ENCODE measurements around the gene PDZD2.
"Not testable (repeated sequence)": the region's sequence is repeated elsewhere in the genome, so short reads cannot be mapped to it uniquely, and the experiment has no call there.

PDZD2 gene

DNA sequence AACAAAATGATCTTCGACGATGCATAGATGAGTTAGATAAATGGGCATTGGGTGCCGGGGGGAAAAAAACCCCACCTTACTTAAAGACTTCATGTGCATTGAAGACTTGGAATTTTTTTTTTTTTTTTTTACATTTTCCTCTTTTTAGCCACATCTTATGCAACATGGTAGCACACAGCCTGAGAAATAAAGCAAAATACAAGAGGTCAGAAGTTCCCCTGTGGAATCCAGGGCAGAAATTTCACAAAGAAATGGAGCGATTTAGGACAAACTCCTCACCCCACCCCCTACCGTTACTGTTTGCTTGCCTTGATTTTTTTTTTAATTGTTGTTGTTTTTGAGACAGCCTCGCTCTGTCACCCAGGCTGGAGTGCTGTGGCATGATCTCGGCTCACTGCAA, 382.0 kb downstream of the PDZD2 start:
- no peak for DNase-seq

DNA sequence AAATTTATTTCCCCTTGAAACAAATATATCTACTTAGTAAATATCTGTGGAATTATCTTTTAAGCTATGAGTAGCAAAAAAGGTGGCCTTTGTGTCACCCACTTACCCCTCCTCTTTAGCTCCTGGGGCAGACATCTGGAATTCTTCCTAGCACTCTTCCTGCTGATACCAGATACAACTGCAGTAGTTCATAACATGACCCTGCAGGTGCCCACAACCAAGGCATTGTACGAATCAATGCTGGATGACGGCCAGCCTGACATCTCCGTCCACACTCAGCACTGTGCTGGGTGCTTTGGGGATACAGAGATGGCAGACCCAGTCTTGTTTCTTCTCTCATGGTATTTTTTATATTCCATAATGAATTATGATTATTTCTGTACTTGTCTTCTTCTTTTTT, 382.8 kb downstream of the PDZD2 start:
- no peak for DNase-seq

DNA sequence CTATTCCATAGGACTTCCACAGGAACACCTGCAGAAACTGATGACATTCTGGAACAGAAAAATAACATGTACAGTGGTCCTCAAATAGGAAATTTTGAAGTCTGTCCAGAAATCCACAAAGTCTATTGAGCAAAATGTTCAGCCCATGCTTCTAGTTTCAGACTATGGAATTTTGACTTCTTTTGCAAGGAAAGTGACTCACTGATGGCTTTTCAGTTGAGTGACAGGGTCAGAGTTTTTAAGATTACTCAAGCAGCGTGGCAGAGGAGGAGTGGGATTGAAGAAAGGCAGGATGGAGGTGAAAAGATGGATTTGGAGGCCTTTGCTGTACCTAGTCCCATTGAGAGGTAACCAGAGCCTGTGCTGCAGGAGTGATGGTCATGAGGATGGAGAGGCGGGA, 383.7 kb downstream of the PDZD2 start:
- DNase-seq = no peak

GRCh38 chr5:32023816-32024215, 384.9 kb downstream of the PDZD2 start:
- DNase-seq = no peak

DNA sequence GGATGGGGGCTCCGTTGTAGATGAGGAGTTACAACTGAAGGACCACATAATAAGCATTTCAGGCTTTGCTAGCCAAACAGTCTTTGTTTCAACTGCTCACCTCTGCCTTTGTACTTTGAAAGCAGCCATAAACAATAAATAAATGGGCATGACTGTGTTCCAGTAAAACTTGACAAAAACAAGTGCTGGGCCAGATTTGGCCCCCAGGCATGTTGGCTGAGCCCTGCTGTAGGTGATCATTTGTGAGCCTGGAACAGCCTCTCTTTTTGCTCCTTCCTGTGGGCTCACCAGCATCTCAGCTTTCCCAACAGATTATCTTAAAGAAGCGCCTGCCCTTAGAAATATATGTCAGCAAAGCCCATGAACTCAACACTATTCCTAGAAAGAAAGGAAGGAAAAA, 385.8 kb downstream of the PDZD2 start:
- DNase-seq = no peak

DNA sequence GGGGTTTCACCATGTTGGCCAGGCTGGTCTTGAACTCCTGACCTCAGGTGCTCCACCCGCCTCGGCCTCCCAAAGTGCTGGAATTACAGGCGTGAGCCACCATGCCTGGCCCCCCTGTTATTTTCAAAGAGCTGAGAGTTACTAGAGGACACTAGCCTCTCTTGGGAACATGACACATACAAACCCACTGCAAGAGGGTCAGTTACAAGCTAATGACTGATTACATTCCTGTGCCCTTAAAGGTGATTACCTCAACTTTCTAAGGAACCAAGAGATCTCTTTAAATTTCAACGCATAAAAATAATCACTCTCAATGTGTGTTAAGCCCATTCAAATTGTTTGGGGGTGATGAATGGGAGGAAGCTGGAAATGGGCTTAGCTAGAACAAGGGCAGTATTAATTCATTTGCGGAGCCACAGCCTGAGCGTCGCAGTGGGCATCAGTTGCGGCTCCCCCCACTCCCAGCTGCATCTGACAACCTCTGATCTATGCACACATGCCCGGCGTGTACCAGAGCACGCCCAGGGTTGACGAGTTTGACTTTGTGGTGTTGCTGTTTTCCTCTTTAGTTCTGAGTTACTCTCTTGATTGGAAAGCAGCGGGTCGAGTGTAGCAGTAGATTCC, 388.3 kb downstream of the PDZD2 start:
- no peak for DNase-seq

DNA sequence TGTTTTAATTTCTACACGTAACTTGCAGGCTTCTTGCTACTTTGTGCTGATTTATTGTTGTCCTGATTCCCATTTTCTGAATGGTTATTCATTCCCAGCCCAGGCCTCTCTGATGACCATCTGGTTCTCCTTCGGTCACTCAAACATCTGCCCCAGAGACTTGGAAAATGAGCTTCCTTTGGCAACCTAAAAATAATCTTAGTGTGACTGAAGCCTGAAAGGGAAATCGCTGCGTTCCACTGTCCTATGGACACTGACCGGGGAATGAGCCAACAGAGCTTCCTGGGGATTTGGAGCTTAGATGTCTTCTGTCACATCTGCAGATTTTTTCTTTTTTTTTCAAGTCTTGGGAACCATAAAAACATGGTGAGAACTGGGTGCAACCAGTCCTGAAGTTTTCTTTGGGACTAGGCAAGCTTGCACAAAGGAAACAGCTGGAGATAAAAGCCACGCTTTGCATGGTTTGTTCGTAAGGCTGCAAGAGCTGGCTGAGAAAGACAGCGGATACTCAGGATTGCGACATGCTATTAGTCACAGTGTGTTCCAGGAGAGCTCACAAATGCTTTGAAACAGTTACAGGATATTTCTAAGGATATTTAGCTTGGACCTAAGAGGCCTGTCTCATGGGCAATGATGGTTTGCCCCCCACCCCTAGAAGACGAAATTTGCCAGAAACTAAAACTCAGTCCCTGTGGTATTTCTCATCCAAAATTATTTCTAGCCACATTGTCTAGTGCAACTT, 389.0 kb downstream of the PDZD2 start:
- peak; percentile 5 for DNase-seq

GRCh38 chr5:32029261-32029660, 390.3 kb downstream of the PDZD2 start:
- no peak for DNase-seq

DNA sequence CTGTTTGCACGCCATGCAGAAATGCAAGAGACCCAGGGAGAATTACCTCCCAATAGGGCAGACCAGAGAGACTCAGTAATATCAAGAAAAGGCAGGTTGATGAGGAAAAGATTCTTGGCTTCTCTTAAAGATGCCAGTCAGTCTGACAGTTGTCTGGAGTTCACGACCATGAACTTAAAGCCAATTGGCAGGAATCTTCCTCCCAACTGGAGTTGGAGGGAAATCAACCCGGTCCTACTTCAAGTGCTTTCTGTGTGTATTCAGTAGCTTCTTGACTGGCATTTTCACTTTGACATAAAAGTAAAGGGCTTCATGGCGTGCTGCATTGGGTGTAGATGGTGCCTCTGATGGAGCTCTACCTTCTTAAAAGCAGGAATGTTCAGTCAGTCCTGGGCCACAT, 390.9 kb downstream of the PDZD2 start:
- DNase-seq = no peak

GRCh38 chr5:32030222-32030621, 391.3 kb downstream of the PDZD2 start:
- DNase-seq = no peak

- no peak for DNase-seq
These were observed 391.8 kb downstream of the PDZD2 start for GRCh38 chr5:32030686-32031085.

GRCh38 chr5:32031089-32031488, 392.2 kb downstream of the PDZD2 start:
- no peak for DNase-seq

DNA sequence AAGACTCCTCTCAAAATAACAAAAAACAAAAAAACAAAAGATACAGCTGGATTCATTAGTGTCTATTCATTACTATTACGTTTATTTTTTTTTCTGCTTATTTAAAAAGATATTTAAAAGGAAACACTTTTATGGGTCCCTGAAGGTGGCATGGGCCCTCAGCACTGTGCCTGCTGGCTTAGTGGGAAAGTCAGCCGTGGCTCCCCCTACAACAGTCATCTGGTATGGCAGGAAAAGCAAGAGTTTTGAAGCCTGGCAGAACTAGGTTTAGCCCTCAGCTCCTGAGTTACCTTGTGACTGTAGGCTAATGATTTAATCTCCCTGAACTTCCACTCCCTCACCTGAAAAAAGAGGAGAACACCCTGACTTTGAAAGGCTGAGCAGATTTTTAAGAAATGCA, 399.6 kb downstream of the PDZD2 start:
- DNase-seq = no peak

DNA sequence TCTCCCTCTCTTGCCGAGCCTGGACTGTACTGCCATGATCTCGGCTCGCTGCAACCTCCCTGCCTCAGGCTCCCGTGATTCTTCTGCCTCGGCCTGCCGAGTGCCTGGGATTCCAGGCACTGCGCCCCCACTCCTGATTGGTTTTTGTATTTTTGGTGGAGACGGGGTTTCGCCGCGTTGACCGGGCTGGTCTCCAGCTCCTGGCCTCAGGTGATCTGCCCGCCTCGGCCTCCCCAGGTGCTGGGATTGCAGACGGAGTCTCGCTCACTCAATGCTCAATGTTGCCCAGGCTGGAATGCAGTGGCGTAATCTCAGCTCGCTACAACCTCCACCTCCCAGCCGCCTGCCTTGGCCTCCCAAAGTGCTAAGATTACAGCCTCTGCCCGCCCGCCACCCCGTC, 400.2 kb downstream of the PDZD2 start:
- DNase-seq = not testable (repeated sequence)

GRCh38 chr5:32039601-32040000, 400.7 kb downstream of the PDZD2 start:
- DNase-seq = not testable (repeated sequence)

DNA sequence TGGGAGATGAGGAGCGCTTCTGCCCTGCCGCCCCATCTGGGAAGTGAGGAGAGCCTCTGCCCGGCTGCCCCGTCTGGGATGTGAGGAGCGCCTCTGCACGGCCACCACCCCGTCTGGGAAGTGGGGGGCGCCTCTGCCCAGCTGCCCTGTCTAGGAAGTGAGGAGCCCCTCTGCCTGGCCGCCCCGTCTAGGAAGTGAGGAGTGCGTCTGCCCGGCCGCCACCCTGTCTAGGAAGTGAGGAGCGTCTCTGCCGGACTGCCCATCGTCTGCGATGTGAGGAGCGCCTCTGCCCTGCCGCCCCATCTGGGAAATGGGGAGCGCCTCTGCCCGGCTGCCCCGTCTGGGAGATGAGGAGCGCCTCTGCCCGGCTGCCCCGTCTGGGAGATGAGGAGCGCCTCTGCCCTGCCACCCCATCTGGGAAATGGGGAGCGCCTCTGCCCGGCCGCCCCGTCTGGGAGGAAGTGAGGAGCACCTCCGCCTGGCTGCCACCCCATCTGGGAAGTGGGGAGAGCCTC, 401.3 kb downstream of the PDZD2 start:
- DNase-seq = not testable (repeated sequence)

GRCh38 chr5:32042551-32042961, 403.6 kb downstream of the PDZD2 start:
- DNase-seq = no peak

DNA sequence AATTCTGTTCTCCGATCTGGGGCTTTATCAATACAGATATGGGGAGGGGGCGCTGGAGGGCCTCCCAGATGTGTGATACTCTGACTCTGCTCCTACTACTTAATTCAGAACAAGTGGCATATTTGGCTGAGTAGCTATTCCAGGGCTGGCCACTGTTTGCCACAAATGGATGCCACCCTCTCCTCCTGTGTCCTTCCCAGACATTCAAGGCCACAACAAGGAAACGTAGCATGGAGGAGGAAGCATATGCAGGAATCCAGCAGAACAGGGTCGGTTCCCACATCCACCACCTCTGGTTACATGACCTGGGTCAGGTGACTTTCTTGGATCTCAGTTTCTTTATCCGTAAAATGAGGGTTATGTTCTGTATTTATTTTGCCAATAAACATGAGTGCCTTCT, 404.2 kb downstream of the PDZD2 start:
- DNase-seq = no peak

DNA sequence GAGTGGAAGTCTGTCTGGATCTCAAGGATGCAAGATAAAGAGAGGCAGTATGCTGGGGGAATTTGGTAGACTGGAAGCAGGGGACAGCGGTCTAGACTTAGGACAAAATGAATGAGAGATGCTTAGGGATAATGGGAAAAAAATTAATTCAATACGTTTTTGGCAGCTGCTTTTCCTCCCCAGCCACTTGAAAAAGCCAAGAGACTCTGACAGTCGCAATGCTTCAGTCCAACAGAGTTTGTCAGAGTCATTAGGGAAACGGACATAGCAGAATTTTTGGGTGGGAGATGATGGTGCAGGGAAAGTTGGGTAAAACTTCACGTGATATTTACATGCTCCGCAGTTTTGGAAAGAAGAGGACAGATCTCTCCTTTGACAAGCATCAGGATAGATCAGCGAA, 405.5 kb downstream of the PDZD2 start:
- no peak for DNase-seq

DNA sequence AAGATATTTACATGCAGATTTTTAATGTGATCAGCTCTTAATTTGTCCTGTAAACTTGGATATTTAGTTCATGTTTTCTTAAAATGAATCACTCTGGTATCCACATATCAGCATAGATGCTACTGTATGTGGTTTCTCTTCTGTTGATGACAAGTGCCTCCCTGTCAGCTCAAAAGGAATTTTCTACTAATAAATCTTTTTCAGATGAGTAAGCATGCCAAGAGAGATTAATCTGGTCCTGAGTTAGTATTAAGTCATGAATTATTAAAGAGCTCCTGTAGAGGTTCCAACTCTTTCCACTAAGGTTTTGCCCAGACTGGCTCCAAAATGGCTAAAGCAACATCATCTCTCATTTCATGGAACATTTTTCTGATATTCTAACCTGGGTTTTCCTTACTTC, 406.0 kb downstream of the PDZD2 start:
- no peak for DNase-seq

DNA sequence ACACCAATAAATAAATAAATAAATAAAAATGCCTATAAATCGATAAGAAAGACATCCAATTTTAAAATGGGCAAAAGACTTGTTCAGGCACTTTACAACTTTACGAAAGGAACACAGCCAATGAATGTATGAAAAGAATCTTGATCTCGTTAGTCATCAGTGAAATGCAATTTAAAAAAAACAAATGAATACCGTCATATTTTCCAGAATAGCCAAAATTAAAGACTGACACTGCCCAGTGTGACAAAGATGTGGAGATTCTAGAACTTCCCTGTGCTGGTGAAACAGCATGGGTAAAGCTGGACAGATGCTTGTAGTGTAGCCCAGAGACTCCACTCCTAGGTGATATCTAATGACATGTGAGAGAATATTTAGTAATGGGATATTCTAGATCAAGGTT, 408.1 kb downstream of the PDZD2 start:
- DNase-seq = no peak

GRCh38 chr5:32051796-32052195, 412.9 kb downstream of the PDZD2 start:
- no peak for DNase-seq

GRCh38 chr5:32055891-32056866, 417.2 kb downstream of the PDZD2 start:
- DNase-seq = no peak
